ENCODE measurements around the gene HDAC4.

The HDAC4 gene

GRCh38 chr2:239255218-239255617 lies 145.6 kb downstream of the HDAC4 start:
- DNase-seq (ENCODE audit: low read depth in 2 of 2) = no peak

DNA sequence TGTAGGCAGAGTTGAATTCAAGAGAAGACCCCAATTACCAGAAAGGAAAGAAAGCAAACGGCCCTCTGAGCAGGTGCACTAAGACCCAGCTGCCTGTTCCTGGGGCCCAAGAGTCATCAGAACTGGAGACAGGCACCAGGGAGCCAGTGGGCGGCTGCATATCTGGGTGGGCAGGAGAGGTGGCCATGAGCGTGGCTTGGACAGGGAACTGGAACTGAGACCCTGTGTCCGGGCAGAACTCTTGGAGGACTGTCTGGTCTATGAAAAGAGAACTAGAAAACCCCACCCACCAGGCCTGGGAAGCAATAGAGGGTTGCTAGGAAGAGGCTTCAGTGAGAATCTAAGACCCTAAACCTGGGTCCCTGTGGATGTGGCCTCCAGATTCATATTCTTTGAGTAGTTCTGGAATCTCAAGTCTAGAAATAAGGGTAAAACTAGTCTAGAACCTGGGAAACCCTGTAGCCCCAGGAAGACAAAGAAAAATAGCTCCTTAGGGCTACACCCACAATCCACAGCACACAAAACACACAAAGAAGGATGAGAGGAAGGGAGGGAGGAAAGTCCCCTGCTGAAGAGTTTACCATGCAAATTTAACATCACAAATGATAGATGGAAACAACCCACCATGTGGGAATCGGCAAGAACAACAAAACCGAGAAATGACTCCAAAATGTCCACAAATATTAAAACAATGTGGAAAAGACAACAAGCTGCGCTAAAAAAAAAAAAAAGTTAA lies 147.0 kb downstream of the HDAC4 start:
- no peak for DNase-seq (ENCODE audit: low read depth in 2 of 2)

GRCh38 chr2:239253264-239253663 lies 147.6 kb downstream of the HDAC4 start:
- no peak for DNase-seq (ENCODE audit: low read depth in 2 of 2)

DNA sequence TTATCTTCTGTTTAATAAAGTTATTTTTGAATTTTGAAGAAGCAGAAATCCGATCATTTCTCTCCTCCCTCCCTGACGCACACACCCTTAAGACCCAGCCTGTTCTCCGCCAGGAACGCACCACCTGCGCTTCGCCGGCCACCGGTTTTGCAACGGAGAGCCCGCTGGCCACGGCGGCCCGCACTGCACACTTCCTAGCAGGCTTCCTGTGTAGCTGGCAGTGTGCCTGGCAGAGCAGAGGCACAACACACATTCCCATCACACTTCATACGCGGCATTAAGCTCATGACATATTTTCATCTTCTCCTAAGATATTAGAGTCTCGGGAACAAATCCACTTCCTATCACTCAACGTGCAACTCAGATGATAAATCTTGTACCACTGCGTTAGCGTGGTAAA lies 148.0 kb downstream of the HDAC4 start:
- no peak for DNase-seq (ENCODE audit: low read depth in 2 of 2)

DNA sequence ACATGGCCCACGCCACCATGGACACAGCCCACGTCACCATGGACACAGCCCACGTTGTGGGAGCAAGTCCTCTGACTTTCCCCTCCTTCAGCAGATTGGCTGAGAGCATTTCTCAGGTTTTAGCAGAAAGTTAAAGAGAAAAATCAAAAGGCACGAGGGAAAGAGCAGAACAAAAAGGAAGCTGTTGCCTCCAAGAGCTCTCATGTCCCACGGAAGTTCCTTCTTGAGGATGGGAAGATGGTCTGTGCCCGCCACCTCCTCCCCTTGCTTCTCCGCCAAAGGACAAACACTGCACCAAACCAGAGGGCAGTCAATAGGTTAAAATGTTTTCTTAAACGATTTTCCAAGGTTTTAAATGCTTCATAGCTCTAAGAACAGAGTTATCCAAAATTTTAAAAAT lies 148.4 kb downstream of the HDAC4 start:
- no peak for DNase-seq (ENCODE audit: low read depth in 2 of 2)

DNA sequence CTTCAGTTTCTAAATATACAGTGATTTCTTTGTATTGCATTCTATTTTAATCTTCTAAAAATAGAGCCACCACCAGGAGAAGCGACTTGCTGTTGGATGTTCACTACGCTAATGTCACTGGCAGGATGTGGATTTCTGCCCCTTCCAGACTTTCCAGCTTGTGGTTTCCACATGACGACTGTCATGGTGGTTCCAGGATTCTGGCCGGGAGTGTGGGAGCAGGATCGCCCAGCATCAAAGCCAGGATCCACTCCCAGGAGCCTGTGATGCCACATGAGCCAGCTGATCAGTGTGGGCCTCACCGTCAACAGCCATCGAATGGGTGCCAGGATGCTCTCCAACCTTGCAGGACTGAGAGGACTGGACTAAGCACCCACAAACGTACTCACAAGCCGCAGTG lies 148.8 kb downstream of the HDAC4 start:
- no peak for DNase-seq (ENCODE audit: low read depth in 2 of 2)

DNA sequence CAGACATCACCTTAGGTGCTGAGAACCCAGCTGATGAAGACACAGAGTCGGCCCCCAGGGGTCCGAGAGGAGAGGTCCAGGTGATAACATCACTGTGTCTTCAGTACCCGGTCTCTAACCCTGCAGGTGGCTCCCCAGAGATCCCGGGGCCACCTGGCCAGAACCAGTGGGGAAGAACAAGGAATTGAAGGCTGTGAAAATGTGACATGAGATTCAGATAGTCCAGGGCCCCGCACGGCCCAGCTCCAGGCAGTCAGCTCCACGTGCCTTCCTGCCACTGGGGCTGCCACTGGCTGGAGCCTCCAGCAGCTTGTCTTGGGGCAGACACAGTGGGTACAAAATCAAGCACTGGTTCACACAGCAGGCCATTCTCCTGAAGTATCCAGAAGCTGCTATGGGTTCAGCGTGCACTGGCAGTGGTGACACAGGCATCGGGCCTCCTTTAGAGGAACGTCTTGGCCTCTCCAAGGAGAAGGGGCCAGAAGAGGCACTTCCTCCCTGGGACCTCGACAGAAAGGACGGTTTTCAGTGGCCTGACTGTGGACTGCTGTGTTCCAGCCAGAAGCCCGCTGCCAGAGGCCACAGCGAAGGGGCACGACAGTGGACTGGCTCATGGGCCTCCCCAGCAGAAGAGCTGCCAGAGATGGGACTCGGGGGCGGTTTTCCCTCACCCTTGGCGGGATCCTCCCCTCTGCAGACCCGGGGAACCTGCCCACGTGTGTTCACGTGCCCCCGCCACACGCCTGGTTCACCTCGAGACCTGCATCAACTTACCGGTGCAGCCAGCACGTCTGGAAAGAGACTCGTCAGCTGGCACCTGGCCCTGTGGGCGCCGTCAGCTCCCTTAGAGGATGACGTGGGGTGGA lies 150.4 kb downstream of the HDAC4 start:
- DNase-seq (ENCODE audit: low read depth in 2 of 2) = no peak

DNA sequence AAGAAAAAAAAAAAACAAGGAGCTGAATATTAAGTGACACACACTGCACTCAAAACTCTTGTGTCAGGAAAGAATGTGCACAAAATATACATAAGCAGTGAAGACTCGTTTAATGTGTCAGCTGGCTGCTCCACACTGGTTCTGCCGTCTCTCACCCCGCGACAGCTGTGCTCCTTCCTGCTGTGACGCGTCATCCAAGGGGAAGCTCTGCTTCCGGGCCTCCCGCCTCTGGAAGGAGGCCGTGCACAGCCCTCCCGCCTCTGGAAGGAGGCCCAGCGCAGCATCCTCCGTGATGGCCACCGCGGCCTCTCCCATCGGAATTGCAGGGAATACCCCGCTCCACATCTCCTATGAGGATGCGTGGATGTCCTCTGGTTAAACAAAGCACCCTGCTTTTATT lies 151.0 kb downstream of the HDAC4 start:
- DNase-seq (ENCODE audit: low read depth in 2 of 2) = no peak

- no peak for DNase-seq (ENCODE audit: low read depth in 2 of 2)
Measured at GRCh38 chr2:239249048-239249447, 151.8 kb downstream of the HDAC4 start.

DNA sequence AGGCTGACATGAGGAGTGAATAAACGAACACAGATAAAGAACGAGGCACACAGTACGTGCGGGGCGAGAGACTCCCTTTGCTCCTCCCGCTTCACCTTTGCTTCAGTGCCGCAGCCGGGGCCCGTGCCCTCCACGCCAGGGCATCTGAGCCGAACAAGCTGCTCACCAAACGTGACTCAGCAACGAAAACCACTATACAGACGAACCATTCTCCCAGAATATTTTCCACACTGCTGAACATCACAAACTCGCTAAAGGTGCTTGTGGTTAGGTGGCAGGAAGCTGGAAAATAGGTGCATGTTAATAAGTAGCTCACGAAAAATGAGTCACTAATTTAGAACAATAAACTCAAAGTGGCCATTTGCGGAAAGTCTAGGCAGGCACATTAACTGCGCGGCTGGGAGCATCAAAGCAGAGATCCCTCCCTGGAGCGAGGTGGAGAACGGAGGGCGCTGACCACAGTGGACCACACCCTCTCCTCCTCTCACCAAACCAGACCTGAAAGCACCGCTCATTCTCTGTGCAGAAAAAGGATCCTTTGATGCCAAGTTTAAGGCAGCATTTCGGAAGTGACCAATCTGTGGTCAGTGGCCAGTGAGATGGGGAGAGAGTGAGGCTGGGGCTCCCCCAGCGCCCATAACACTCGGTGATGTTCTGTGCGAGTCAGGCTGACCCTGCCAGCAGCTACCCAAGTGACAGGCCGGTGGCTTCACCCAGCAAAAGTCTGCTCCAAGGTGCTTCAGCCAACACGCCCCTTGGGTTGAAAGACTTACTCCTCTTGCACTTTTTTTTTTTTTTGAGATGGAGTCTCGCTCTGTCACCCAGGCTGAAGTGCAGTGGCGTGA lies 153.2 kb downstream of the HDAC4 start:
- no peak for DNase-seq (ENCODE audit: low read depth in 2 of 2)

DNA sequence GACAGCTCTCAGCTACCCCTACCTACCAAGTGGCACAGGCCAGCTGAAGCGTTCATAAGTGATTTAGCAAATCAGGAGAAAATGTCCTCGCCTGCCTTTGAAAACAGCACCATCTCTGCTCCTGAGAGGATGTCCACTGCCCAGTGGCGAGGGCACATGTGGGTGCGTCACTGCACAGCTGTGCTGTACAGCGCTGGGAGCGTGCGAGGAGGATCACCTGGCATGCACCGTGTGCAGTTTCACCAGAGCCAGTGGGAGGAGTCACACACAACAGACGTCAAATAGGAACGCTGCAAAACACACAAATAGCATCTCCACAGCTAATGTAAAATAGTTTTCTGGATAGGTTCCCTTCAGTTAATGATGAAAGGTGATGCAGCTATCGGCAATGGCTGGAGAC lies 154.1 kb downstream of the HDAC4 start:
- no peak for DNase-seq (ENCODE audit: low read depth in 2 of 2)

DNA sequence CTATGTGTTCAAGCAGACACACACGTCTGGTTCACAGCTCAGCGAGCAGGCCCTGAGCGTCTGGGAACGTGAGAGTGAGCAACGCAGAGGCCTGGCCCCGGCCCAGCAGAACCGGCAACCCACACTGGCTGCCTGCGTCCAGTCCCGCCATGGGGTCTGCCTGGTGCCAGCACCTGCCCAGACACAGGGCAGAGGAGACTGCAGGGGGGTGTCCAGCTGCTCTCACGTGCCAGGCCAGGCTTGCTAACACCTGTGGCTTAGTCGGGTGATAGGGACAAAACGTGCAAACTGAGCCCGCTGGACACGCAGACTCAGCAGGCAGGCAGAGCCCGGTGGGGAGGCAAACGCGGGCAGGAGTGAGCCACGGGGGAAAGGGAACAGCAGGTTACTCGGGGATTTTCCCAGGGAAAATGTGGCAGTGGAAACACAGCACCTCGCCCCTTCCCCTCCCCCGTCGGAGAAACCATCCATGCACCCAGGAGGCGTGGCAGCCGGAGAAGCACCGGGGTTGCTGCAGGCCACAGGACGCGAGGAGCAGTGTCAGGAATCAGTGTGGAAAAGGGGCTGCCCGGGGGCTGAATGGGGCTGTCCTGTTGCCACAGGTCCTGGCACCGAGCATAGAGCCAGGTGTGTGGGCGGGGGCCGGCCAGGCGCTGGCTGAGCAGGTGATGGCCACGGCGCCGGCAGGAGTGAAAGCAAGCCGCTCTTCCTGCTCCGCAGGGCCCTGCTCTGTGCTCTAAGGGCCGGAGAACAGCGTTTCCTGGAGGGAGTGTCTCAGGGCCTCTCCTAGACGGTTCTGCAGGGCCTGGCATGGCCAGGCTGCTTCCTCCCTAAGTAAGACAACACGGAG lies 154.7 kb downstream of the HDAC4 start:
- DNase-seq (ENCODE audit: low read depth in 2 of 2) = no peak

DNA sequence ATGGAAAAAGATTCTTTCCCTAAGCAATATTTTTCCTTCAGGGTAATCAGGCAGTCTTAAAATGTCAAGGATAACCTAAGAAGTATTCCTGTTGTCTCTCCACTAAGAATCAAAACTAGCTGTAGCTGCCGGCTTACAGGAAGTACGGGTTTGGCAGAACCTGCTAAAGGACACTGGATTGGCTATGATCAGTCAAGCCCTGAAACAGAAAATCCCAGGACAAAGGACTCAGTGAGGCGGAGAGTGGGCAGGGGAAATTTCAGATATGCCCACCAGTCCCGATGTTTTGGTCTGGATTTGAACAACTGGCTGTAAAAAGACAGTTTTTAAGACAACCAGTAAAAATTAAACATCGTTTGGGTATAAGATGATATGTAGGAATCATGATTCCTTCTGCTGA lies 155.7 kb downstream of the HDAC4 start:
- DNase-seq (ENCODE audit: low read depth in 2 of 2) = no peak

GRCh38 chr2:239244625-239245024 lies 156.2 kb downstream of the HDAC4 start:
- DNase-seq (ENCODE audit: low read depth in 2 of 2) = no peak

DNA sequence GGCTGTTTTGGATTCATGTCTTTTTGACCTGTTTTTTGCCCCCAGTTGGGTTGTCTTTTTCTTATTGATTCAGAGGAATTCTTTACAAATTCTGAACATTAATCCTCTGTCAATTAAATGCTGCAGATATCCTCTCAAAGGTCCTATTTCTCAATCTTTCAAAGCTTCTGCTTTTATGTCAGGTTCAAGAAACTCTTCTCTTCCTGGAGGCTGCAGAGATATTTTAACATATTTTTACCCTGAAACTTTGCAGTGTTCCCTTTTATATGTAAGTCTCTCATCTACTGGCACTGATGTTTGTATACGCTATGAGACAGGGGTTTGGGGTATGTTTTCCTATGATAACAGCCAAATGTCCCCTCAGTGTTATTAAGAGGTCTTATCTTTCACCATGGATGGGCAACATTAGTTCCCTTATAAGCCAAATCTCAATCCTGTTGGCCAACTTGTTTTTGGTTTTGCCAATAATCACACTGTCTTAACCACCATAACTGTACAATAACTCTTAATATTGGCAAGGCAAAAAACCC lies 159.3 kb downstream of the HDAC4 start:
- DNase-seq (ENCODE audit: low read depth in 2 of 2) = no peak

GRCh38 chr2:239240414-239240881 lies 160.4 kb downstream of the HDAC4 start:
- DNase-seq (ENCODE audit: low read depth in 2 of 2) = no peak

GRCh38 chr2:239239607-239240413 lies 161.0 kb downstream of the HDAC4 start:
- DNase-seq (ENCODE audit: low read depth in 2 of 2) = no peak

DNA sequence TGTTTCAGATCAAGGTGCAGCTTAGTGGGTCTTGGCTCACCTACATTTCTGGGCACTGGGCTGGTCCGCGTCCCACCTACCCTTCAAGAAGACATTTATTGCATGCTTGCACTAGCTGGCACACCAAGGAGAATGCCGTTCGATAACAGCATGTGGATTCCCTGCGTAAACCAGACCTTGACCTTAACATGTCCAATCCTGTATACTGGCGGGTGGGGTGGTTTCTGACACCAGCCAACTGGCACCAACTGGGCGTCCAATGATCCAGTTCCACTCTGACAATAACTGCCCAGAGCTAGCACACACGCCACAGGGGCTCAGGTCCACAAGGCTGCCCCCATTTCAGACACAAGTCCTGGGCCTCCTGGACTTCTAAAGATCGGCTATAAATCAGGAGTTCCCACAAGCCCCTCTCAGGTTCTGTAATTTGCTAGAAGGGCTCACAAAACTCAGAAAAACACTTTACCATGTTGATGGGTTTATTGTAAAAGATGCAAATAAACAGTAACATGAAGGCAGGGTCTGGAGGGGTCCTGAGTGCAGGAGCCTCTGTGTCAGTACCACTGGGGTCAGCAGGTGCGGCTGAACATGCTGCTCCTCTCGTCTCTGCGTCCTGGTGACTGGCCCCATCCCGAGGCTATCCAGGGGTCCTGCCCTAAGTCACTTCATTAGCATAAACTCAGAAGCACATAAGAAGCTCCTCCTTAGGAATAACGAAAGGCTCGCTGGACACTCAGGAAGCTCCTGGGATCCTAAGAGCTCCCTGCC lies 161.8 kb downstream of the HDAC4 start:
- DNase-seq (ENCODE audit: low read depth in 2 of 2) = no peak

- no peak for DNase-seq (ENCODE audit: low read depth in 2 of 2)
Measured at GRCh38 chr2:239238381-239238780, 162.4 kb downstream of the HDAC4 start.
